Neuronal stem cell (in vitro differentiated cells): Measurements from ENCODE around the gene KRTAP8-1. TPM values are rescaled to one million over a fixed set of nuclear protein-coding genes. Genes with fewer than 3 reads are reported as not detected.

ENCODE experiments used
- small RNA-seq: library from polyadenylated mRNA; stranded (forward); fragments of <200 nt; extraction: miRNeasy Mini kit (QIAGEN cat#:217004); gene quantifications from one replicate; pipeline ENCODE3, GENCODE V24; 2013; ENCODE audit not compliant: insufficient read depth

Gene KRTAP8-1

Small RNA genes lying within 50 kb of the gene (small RNA-seq; reads per million reads assigned to genes)
- gene AP000244.1 (not detected), gene KRTAP8-2P (not detected), gene KRTAP8-3P (not detected)
